Left colon (tissue), 2 donors: ENCODE data around the gene CPNE4. TPM values are rescaled to one million over a fixed set of nuclear protein-coding genes. Genes with fewer than 3 reads are reported as not detected.

Experiments used
- ATAC-seq: fragments of 200-7000 bp; cut with Tn5 transposase; one replicate; pipeline ENCODE4 v1.9.1; 2020; ENCODE audit warnings: mild to moderate bottlenecking, moderate library complexity
- DNase-seq, 2 donors: peaks; one replicate each; pipeline ENCODE4 v3.0.0-alpha.2; 2020
- intact Hi-C, 2 donors: fragments of 100-400 bp; cut with DNase I in 1 of 2; cut with micrococcal nuclease in 1 of 2; formaldehyde crosslinking; loops; one replicate each; pipeline versions ENCODE4 v1.11.2 to v1.14.0; 2022; cut with DNase I, micrococcal nuclease
- total RNA-seq, 2 donors: library from RNA; stranded (reverse); fragmentation: NEBNext Ultra II Directional; extraction: Animal tissue kit (Norgen Biotek cat#: 25700); gene quantifications; one replicate each; pipeline ENCODE4 v1.2.1, GENCODE V29; 2021
- donor health status: DM: no; HTN: no; CAD: no.
- donor health status: DM: yes; HTN: yes; CAD: no.

The CPNE4 gene
- total RNA-seq, 2 donors from 2014 or later: 0.46 to 0.53 TPM

- no peak for ATAC-seq
- intact Hi-C loops: no loop called here
- DNase-seq: no peak
Observed at GRCh38 chr3:131728898-131729642, 305.7 kb downstream of the CPNE4 start.

- intact Hi-C loops: no loop called here
- no peak for ATAC-seq
- no peak for DNase-seq
Observed at GRCh38 chr3:131725414-131725813, 309.4 kb downstream of the CPNE4 start.

- intact Hi-C loops: no loop called here
- DNase-seq (no peak), ATAC-seq (no peak)
Observed at GRCh38 chr3:131723343-131723742, 311.5 kb downstream of the CPNE4 start.

- no peak for ATAC-seq
- intact Hi-C loops: no loop called here
- DNase-seq: no peak
Observed at GRCh38 chr3:131717493-131717892, 317.3 kb downstream of the CPNE4 start.

GRCh38 chr3:131716943-131717342 lies 317.9 kb downstream of the CPNE4 start:
- DNase-seq (no peak), ATAC-seq (no peak)
- intact Hi-C loops: no loop called here

- ATAC-seq (no peak), DNase-seq (no peak)
- intact Hi-C loops: no loop called here
Observed at GRCh38 chr3:131716007-131716406, 318.8 kb downstream of the CPNE4 start.

GRCh38 chr3:131714585-131715220 lies 320.1 kb downstream of the CPNE4 start:
- DNase-seq (no peak), ATAC-seq (no peak)
- intact Hi-C loops: no loop called here

GRCh38 chr3:131713416-131714123 lies 321.2 kb downstream of the CPNE4 start:
- ATAC-seq (no peak), DNase-seq (no peak)

GRCh38 chr3:131712662-131713061 lies 322.2 kb downstream of the CPNE4 start:
- ATAC-seq (no peak), DNase-seq (no peak)
- intact Hi-C loops: no loop called here

More at GRCh38 chr3:131713416-131714123, 321.2 kb downstream of the CPNE4 start:
- intact Hi-C loops: no loop called here

- ATAC-seq: no peak
- DNase-seq: no peak
- intact Hi-C loops: no loop called here
Observed at GRCh38 chr3:131711114-131711768, 323.6 kb downstream of the CPNE4 start.

- no peak for DNase-seq
- intact Hi-C loops: no loop called here
- ATAC-seq: no peak
Observed at GRCh38 chr3:131708241-131708640, 326.6 kb downstream of the CPNE4 start.

GRCh38 chr3:131705558-131706051 lies 329.2 kb downstream of the CPNE4 start:
- intact Hi-C loops: no loop called here
- no peak for DNase-seq
- no peak for ATAC-seq

GRCh38 chr3:131705099-131705498 lies 329.7 kb downstream of the CPNE4 start:
- intact Hi-C loops: no loop called here
- ATAC-seq: no peak

GRCh38 chr3:131704098-131704497 lies 330.7 kb downstream of the CPNE4 start:
- intact Hi-C loops: no loop called here
- no peak for DNase-seq
- no peak for ATAC-seq

More at GRCh38 chr3:131705099-131705498, 329.7 kb downstream of the CPNE4 start:
- no peak for DNase-seq

- ATAC-seq: no peak
- DNase-seq: no peak
- intact Hi-C loops: no loop called here
Observed at GRCh38 chr3:131702146-131702545, 332.7 kb downstream of the CPNE4 start.

- DNase-seq (no peak), ATAC-seq (no peak)
- intact Hi-C loops: no loop called here
Observed at GRCh38 chr3:131701153-131701770, 333.6 kb downstream of the CPNE4 start.

- DNase-seq: no peak
- ATAC-seq: no peak
- intact Hi-C loops: no loop called here
Observed at GRCh38 chr3:131699001-131699400, 335.8 kb downstream of the CPNE4 start.

- DNase-seq: no peak
- intact Hi-C loops: no loop called here
- no peak for ATAC-seq
Observed at GRCh38 chr3:131694376-131694775, 340.4 kb downstream of the CPNE4 start.

GRCh38 chr3:131692356-131692755 lies 342.5 kb downstream of the CPNE4 start:
- ATAC-seq (no peak), DNase-seq (no peak)
- intact Hi-C loops: no loop called here
